ENCODE measurements around the gene TIAM2. TPM values are rescaled to one million over a fixed set of nuclear protein-coding genes. Genes with fewer than 3 reads are reported as not detected.

The TIAM2 gene
- total RNA-seq, 2 experiments from 2014 or later, result 4.4 to 5.3 TPM

DNA sequence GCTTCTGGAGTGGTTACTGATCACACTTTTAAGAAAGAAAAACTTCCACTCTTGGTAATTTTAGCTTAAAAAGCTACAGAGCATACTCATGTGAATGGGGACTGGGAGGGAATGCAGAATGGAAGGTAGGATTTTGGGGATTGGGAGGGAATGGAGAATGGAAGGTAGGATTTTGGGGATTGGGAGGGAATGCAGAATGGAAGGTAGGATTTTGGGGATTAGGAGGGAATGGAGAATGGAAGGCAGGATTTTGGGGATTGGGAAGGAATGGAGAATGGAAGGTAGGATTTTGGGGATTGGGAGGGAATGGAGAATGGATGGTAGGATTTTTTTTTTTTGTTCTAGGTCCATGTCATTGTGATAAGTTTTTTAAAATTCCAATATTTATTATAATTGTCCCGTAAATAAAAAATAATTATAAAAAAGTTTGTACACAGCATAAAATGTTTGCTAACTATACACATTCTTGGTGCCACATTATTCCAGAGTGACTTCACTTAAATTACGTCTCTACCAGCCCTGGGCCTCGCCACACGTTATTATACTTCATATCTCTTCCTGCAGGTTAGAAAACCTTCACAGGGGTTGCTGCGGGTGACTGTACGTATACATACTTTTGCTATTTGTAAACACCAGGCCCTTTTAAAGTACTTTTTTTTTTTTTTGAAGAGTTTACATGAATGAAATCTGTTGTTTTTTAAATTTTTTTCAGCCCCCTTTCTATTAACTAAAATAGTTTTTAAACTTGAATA lies 127.3 kb downstream of the TIAM2 start:
- no peak overlapping the region for H3K4me3 ChIP-seq (ENCODE audit: low read length)
- Mint-ChIP-seq H3K27me3 (no peaks in the 10 kb centered on the region), H3K36me3 (ENCODE audit: low read depth) (no peaks in the 10 kb centered on the region), H3K4me1 (ENCODE audit: low read depth) (no peaks in the 10 kb centered on the region), H3K27ac (no peak overlapping the region), H3K4me3 (no peak overlapping the region), H3K9me3 (no peaks in the 10 kb centered on the region)
- no peaks in the 10 kb centered on the region for H3K9me3 ChIP-seq (ENCODE audit: control insufficient read depth in 1 of 2, insufficient read depth in 1 of 2, low read length in 2 of 2)
- no peak for ATAC-seq (ENCODE audit: poor library complexity)
- intact Hi-C loops (cut with DNase I, micrococcal nuclease), result no loop called here
- ChIA-PET CTCF (no interaction called here), POLR2A (no interaction called here)
- DNase-seq, result no peak
- no peak overlapping the region for H3K27ac ChIP-seq (ENCODE audit: low read depth in 1 of 2, low read length in 2 of 2)
- TF ChIP-seq, protein P1, sequence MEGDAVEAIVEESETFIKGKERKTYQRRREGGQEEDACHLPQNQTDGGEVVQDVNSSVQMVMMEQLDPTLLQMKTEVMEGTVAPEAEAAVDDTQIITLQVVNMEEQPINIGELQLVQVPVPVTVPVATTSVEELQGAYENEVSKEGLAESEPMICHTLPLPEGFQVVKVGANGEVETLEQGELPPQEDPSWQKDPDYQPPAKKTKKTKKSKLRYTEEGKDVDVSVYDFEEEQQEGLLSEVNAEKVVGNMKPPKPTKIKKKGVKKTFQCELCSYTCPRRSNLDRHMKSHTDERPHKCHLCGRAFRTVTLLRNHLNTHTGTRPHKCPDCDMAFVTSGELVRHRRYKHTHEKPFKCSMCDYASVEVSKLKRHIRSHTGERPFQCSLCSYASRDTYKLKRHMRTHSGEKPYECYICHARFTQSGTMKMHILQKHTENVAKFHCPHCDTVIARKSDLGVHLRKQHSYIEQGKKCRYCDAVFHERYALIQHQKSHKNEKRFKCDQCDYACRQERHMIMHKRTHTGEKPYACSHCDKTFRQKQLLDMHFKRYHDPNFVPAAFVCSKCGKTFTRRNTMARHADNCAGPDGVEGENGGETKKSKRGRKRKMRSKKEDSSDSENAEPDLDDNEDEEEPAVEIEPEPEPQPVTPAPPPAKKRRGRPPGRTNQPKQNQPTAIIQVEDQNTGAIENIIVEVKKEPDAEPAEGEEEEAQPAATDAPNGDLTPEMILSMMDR (IDR thresholded peaks at IDR 0.05), result no peak
- no peaks in the 10 kb centered on the region for H3K27me3 ChIP-seq (ENCODE audit: control insufficient read depth in 1 of 2, insufficient read depth in 2 of 2, low read length in 2 of 2)
- H3K36me3 ChIP-seq (ENCODE audit: insufficient read depth, low read length), result no peaks in the 10 kb centered on the region
- no peaks in the 10 kb centered on the region for H3K4me1 ChIP-seq (ENCODE audit: insufficient read depth, low read length)

DNA sequence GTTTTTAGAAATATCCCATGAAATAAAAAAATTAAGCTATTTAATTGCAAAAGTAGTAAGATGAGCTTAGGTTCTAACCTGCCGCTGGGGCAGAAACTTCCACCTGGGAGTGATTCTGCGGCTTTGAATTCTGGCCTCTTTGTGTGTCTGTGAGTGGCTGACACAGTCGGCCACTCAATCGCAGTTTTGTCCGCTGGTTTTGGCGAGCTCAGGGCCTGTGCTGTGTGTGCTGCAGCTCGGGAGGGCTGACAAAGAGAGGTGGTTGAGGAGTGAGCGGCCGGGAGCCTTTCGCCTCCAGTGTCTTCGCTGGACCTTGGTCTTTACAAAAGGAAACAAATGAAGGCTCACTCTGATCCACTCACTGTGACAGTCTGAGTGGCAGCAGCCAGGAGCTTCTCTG lies 128.4 kb downstream of the TIAM2 start:
- intact Hi-C loops (cut with DNase I, micrococcal nuclease), result no loop called here
- ATAC-seq (ENCODE audit: poor library complexity) (no peak), DNase-seq (no peak)
- Mint-ChIP-seq H3K36me3 (ENCODE audit: low read depth) (no peaks in the 10 kb centered on the region), H3K4me3 (no peak overlapping the region), H3K4me1 (ENCODE audit: low read depth) (no peaks in the 10 kb centered on the region), H3K27ac (no peak overlapping the region), H3K9me3 (no peaks in the 10 kb centered on the region), H3K27me3 (no peaks in the 10 kb centered on the region)
- TF ChIP-seq, protein P1 (IDR thresholded peaks at IDR 0.05), result no peak
- Histone ChIP-seq H3K27me3 (ENCODE audit: control insufficient read depth in 1 of 2, insufficient read depth in 2 of 2, low read length in 2 of 2) (no peaks in the 10 kb centered on the region), H3K4me1 (ENCODE audit: insufficient read depth, low read length) (no peaks in the 10 kb centered on the region), H3K9me3 (ENCODE audit: control insufficient read depth in 1 of 2, insufficient read depth in 1 of 2, low read length in 2 of 2) (no peaks in the 10 kb centered on the region), H3K4me3 (ENCODE audit: low read length) (no peak overlapping the region), H3K36me3 (ENCODE audit: insufficient read depth, low read length) (no peaks in the 10 kb centered on the region), H3K27ac (ENCODE audit: low read depth in 1 of 2, low read length in 2 of 2) (no peak overlapping the region)
- POLR2A ChIA-PET, result no interaction called here
- CTCF ChIA-PET, result no interaction called here

DNA sequence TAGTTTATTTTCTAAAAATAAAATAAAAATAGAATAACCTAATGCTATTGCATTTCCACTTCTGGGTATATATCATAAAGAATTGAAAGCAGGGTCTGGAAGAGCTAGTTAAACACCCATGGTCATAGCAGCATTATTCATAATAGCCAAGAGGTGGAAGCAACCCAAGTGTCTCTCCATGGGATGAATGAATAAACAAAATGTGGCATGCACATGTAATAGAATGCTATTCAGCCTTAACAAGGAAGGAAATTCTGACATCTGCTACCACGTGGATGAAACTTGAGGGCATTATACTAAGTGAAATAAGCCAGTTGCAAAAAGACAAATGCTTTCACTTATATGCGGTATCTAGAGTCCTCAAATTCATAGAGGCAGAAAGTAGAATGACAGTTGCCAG lies 130.8 kb downstream of the TIAM2 start:
- Mint-ChIP-seq H3K36me3 (ENCODE audit: low read depth) (no peaks in the 10 kb centered on the region), H3K4me3 (no peak overlapping the region), H3K27me3 (no peaks in the 10 kb centered on the region), H3K27ac (no peak overlapping the region), H3K9me3 (no peaks in the 10 kb centered on the region), H3K4me1 (ENCODE audit: low read depth) (no peaks in the 10 kb centered on the region)
- ChIA-PET POLR2A (no interaction called here), CTCF (no interaction called here)
- Histone ChIP-seq H3K4me1 (ENCODE audit: insufficient read depth, low read length) (peaks cover 9% of the 10 kb centered on the region), H3K4me3 (ENCODE audit: low read length) (no peak overlapping the region), H3K27ac (ENCODE audit: low read depth in 1 of 2, low read length in 2 of 2) (no peak overlapping the region), H3K9me3 (ENCODE audit: control insufficient read depth in 1 of 2, insufficient read depth in 1 of 2, low read length in 2 of 2) (no peaks in the 10 kb centered on the region), H3K27me3 (ENCODE audit: control insufficient read depth in 1 of 2, insufficient read depth in 2 of 2, low read length in 2 of 2) (no peaks in the 10 kb centered on the region), H3K36me3 (ENCODE audit: insufficient read depth, low read length) (no peaks in the 10 kb centered on the region)
- intact Hi-C loops (cut with DNase I, micrococcal nuclease), result no loop called here
- DNase-seq, result no peak
- TF ChIP-seq, protein P1 (IDR thresholded peaks at IDR 0.05), result no peak
- no peak for ATAC-seq (ENCODE audit: poor library complexity)

Data from CD4-positive, alpha-beta T cell (primary cell).